ENCODE measurements around the gene PRSS58. TPM values are rescaled to one million over a fixed set of nuclear protein-coding genes. Genes with fewer than 3 reads are reported as not detected.

PRSS58 gene
- total RNA-seq, 2 experiments from 2014 or later = not detected

DNA sequence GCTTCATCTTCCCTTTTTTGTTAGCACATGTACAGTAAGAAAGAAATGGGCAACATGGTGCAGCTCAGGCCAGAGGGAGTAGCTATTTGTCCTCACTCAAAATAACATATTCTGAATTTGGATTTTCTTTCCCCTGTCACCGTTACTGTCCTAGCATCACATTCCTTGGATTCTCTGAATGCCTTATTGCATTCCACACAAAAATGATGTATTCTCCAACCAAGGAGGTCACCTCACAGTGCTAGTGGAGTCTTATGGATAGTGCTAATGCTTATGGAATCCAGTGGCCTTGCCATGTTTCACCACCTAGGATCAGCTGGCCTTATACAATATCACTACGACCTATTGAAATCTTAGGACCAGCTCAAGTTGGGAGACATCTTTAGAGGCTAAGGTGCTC lies 7.2 kb downstream of the PRSS58 start:
- CTCF ChIA-PET = interaction anchor here (0.8 to 1.4 kb wide), 3 partner anchors 12 to 48 kb away, joined by 3 read pairs; no protein-coding TSS in a partner anchor
- TF ChIP-seq, protein P1, sequence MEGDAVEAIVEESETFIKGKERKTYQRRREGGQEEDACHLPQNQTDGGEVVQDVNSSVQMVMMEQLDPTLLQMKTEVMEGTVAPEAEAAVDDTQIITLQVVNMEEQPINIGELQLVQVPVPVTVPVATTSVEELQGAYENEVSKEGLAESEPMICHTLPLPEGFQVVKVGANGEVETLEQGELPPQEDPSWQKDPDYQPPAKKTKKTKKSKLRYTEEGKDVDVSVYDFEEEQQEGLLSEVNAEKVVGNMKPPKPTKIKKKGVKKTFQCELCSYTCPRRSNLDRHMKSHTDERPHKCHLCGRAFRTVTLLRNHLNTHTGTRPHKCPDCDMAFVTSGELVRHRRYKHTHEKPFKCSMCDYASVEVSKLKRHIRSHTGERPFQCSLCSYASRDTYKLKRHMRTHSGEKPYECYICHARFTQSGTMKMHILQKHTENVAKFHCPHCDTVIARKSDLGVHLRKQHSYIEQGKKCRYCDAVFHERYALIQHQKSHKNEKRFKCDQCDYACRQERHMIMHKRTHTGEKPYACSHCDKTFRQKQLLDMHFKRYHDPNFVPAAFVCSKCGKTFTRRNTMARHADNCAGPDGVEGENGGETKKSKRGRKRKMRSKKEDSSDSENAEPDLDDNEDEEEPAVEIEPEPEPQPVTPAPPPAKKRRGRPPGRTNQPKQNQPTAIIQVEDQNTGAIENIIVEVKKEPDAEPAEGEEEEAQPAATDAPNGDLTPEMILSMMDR (IDR thresholded peaks at IDR 0.05) = no peak

DNA sequence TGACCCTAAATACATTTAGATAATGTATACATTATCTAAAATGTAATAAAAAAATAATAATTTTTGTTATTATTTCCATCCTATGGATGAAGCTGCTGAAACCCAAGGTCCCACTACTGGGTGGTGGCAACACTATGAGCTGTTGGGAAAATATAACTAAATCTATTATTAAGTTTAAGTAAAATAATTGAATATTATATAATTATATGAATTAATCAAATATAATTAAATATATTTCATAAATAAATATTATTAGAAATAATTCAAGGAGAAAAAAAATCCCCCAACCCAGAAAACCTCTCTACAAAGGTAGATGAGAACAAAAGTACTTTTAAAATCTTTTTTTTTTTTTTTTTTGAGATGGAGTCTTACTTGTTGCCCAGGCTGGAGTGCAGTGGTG lies 7.9 kb downstream of the PRSS58 start:
- ChIA-PET POLR2A (interaction anchor here (0.7 kb wide), 1 partner anchor 115 kb away, joined by 4 read pairs; no protein-coding TSS in a partner anchor), CTCF (interaction anchor here (0.8 to 1.4 kb wide), 2 partner anchors 13 to 32 kb away, joined by 3 read pairs; no protein-coding TSS in a partner anchor)

More for the DNA sequence above, 7.2 kb downstream of the PRSS58 start:
- Mint-ChIP-seq H3K27me3 (no peaks in the 10 kb centered on the region), H3K27ac (no peak overlapping the region), H3K36me3 (ENCODE audit: low read depth) (no peaks in the 10 kb centered on the region), H3K4me3 (no peak overlapping the region), H3K4me1 (ENCODE audit: low read depth) (no peaks in the 10 kb centered on the region), H3K9me3 (no peaks in the 10 kb centered on the region)
- intact Hi-C loops (cut with micrococcal nuclease) = no loop called here
- no peak for ATAC-seq
- no peak for DNase-seq
- POLR2A ChIA-PET = no interaction called here

GRCh38 chr7:142248166-142249160 lies 9.4 kb downstream of the PRSS58 start:
- intact Hi-C loops (cut with micrococcal nuclease) = no loop called here
- ATAC-seq (no peak), DNase-seq (no peak)
- H3K4me3 Mint-ChIP-seq = no peak overlapping the region
- peaks cover 4% of the 10 kb centered on the region for H3K27me3 Mint-ChIP-seq
- H3K36me3 Mint-ChIP-seq (ENCODE audit: low read depth) = no peaks in the 10 kb centered on the region
- POLR2A ChIA-PET = interaction anchor here (0.9 to 1.1 kb wide), 2 partner anchors 14 to 17 kb away, joined by 3 to 4 read pairs; no protein-coding TSS in a partner anchor
- CTCF ChIA-PET = interaction anchor here (1.1 kb wide), 1 partner anchor 272 kb away, joined by 3 read pairs; no protein-coding TSS in a partner anchor
- no peaks in the 10 kb centered on the region for H3K4me1 Mint-ChIP-seq (ENCODE audit: low read depth)
- TF ChIP-seq, protein P1 (IDR thresholded peaks at IDR 0.05) = no peak
- no peaks in the 10 kb centered on the region for H3K9me3 Mint-ChIP-seq
- no peak overlapping the region for H3K27ac Mint-ChIP-seq

More for the DNA sequence above, 7.9 kb downstream of the PRSS58 start:
- Mint-ChIP-seq H3K4me3 (no peak overlapping the region), H3K27me3 (no peaks in the 10 kb centered on the region), H3K9me3 (no peaks in the 10 kb centered on the region), H3K36me3 (ENCODE audit: low read depth) (no peaks in the 10 kb centered on the region), H3K4me1 (ENCODE audit: low read depth) (no peaks in the 10 kb centered on the region), H3K27ac (no peak overlapping the region)
- ATAC-seq = no peak
- intact Hi-C loops (cut with micrococcal nuclease) = no loop called here
- TF ChIP-seq, protein P1 (IDR thresholded peaks at IDR 0.05) = no peak
- DNase-seq = no peak

GRCh38 chr7:142243823-142244222 lies 14.0 kb downstream of the PRSS58 start:
- Mint-ChIP-seq H3K27me3 (peaks cover 12% of the 10 kb centered on the region), H3K4me3 (no peak overlapping the region), H3K36me3 (ENCODE audit: low read depth) (no peaks in the 10 kb centered on the region), H3K4me1 (ENCODE audit: low read depth) (peaks cover 2% of the 10 kb centered on the region), H3K9me3 (no peaks in the 10 kb centered on the region), H3K27ac (no peak overlapping the region)
- POLR2A ChIA-PET = no interaction called here
- TF ChIP-seq, protein P1 (IDR thresholded peaks at IDR 0.05) = no peak
- CTCF ChIA-PET = no interaction called here
- intact Hi-C loops (cut with micrococcal nuclease) = no loop called here
- no peak for DNase-seq
- no peak for ATAC-seq

DNA sequence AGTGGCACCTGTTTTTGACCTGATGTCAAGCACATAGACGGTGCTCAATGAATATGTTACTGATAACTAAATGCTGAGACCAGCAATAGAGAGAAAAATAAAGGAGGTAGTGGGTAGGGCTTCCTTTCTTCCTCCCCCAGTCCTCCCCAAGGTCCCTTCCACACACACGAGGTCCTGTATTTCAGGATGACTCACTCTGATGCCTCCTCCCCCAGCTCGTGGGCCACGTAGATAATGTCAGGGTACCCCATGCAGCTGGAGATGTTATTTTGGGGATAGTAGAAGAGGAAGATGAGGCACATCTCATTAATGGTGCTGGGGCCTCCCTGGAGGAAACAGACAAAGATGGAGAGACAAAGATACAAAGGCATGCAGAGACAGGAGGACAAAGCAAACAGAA lies 17.3 kb downstream of the PRSS58 start:
- Mint-ChIP-seq H3K9me3 (no peaks in the 10 kb centered on the region), H3K4me3 (no peak overlapping the region), H3K4me1 (ENCODE audit: low read depth) (peaks cover 2% of the 10 kb centered on the region), H3K27ac (no peak overlapping the region), H3K27me3 (peaks cover 13% of the 10 kb centered on the region), H3K36me3 (ENCODE audit: low read depth) (no peaks in the 10 kb centered on the region)
- POLR2A ChIA-PET = no interaction called here
- no peak for ATAC-seq
- intact Hi-C loops (cut with micrococcal nuclease) = no loop called here
- CTCF ChIA-PET = interaction anchor here (1.2 kb wide), 1 partner anchor 266 kb away, joined by 3 read pairs; no protein-coding TSS in a partner anchor
- TF ChIP-seq, protein P1 (IDR thresholded peaks at IDR 0.05) = no peak
- DNase-seq = no peak

Data from activated CD8-positive, alpha-beta T cell treated with anti-CD3 and anti-CD28 coated beads for 36 hours (primary cell).